NCI-H1694 (cell line): Measurements from ENCODE around the gene CDHR2.

Experiments
- DNase-seq: peaks from one replicate; lab custom pipeline; 2025; lab: John Stamatoyannopoulos, UW

CDHR2 gene

DNA sequence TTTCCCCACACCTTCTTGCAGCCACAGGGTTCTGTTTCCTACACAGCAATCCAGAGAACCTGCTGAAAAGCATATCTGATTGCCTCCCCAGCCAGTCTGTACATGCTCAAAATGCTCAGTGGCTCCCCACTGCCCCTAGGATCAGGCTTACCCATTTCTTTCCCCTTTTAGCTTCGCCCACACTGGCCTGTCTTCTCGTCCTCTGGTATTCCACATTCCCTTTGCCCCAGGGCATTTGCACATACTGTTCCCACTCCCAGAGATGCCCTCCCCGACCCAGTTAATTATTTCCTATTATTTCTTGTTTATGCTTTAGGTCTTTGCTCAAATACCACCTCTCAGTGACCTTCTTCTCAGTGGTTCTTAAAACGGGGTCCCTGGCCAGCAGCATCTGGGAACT, 91.5 kb downstream of the CDHR2 start:
- no peak for DNase-seq

DNA sequence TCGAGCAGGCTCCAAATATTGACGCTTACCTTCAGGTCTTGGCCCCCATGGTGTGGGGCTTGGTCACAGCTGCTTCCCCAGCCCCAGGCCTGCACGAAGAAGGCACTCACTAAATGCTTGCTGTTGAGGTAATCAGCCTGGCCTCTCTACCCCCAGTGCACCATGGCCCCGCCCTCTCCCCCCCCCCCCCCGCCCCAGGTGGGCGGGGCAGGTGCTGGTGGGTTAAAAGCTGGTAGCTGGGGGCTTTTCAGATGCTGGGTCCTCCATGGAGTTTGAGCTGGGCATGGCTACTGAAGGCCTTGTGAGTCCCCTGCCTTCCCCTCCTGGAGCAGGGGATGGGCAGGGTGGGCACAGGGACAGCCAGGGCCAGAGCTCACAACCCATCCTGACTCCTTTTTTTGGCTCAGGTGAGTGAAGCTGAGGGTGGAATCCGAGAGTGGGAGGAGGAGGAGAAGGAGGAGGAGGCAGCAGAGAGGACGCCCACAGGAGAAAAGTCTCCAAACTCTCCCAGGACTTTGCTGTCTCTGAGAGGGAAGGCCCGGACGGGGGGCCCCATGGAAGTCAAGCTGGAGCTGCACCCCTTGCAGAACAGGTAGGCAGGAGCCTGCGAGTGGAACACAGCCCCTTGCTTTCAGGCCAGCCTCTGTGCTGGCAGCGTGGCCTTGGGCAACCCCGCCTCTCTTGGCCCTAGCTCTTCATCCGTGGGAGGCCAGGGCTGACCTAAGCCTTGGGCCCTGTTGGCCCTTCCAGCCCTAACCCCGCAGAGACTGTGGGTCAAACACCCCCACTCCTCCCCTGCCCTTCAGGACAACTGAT, 93.7 kb downstream of the CDHR2 start:
- DNase-seq, result no peak

- no peak for DNase-seq
These were observed 94.5 kb downstream of the CDHR2 start for GRCh38 chr5:176643491-176644219.

GRCh38 chr5:176644294-176644693, 95.2 kb downstream of the CDHR2 start:
- DNase-seq, result no peak

DNA sequence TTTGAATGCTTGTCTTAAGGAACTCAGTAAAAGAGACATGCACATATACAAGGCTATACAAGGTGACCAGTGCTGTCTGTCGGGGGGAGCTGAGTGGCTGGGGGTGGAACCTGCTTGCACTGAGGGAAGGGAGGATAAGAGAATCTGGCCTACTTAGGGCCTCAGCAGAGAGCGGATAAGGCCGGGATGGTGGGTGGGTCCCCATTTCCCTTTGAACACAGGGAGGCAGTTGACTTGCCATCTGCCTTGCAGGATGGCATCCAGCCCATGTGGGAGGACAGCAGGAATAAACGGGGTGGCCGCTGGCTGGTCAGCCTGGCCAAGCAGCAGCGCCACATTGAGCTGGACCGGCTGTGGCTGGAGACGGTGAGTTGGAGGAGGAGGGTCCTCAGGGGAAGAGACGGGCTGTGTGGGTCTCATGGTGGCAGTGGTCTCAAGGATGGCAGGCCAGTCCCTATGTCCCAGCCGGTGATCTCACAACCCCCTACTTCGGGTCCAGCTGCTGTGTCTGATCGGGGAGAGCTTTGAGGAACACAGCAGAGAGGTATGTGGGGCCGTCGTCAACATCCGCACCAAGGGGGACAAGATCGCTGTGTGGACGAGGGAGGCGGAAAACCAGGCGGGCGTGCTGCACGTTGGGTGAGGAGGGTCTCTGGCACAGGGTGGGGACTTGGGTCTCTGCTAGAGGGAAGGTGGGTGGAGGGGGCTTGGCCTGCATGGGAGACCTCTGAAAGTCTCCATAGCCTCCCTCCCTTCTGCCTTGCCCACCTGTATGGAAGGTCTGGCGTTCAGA, 95.9 kb downstream of the CDHR2 start:
- no peak for DNase-seq
